K562 treated with DMSO at 1 percent for 4 hours (cell line): ENCODE results near the gene MAD1L1. TPM values are rescaled to one million over a fixed set of nuclear protein-coding genes. Genes with fewer than 3 reads are reported as not detected.

Source experiments
- total RNA-seq: library from RNA; unstranded; fragments of 300-600 nt; gene quantifications from 2 replicates; pipeline ENCODE4 v1.2.3, GENCODE V29; 2022; ENCODE audit not compliant: insufficient read depth

Gene MAD1L1
- 75.5 and 95.4 TPM in 2 replicates for total RNA-seq

DNA sequence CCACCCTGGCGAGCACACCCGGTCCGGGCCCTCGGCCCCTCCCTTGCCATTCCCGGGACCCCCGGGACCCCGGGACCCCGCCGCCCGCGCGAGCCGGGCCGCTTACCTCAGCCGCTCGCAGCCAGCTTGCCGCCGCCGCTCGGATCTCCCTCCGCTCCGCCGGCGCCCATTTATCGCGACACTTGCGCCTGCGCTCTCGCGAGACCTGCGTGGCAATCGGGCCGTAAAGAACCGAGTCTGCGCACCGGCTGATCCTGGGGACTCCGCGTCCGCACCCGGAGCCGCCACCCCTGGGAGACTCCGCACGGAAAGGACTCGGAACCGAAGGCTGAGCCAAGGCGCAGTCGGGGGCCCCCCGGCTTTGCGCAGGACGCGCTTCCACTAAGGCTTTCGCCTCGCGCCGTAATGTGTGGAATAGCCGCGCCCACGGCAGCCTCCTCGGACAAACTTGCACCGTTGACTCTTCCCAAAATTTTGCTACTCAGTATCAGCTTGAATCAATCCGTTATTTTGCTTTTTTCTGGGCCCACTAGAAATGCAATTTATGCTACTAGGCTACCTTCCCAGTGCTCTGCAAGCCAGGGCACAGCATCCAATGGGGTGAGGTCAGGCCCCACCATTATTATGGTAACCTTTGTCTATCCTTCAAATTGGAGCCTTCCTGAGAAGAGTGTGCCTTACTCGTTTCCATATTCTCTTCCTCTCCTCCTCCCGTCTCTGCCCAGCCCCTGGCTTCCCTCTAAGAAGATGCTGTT lies at the start of gene MAD1L1:
TSS of gene MAD1L1 (minus strand) at position 180 of the 755 bp plus-strand sequence. CDS start 2,812 bp downstream, outside the sequence.

DNA sequence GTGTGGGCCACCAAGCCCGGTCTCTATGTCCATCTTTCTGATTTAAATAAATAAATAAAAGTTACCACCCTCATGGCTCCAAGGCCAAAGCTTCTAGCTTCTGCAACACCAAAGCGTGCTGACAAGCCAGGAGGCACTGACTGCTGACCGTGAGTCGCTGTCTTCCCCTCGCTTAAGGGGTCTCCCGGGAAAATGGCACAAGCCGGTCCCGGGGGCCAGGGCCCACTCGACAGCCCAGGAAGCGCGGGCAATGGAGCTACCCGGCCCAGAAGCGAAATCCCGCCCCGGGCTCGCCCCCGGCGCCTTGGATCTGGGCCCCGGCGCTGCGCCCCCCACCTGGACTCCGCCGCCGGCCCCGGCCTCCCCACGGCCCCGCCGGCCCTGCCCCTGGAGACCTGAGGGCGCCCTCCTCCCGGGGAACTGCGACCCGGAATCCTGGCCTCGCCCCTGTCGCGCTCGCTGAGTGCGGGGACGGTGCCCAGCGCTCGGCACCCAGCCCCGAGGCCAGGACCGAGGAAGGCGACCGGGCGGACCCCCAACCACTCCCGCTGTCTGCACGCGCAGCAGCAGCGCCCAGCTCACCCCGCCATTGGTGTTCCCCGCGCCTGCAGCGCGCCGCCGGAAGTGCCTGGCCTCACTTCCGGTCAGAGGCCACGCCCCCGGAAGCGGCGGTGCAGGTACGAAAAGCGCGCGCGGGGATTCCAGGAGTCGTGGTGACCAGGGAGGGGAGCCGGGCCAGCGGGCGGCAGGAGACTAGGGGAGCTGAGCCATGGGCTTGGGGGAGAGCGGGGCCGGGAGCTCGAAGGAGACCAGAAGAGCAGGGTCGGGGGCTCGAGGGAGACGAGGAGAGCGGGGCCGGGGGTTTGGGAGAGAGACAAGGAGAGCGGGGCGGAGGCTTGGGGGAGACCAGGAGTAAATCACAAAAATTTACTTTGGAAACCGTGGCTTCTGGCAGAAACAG lies 9.1 kb upstream of the MAD1L1 start, which contains the start of the genes MRM2 and NUDT1:
TSS of gene MRM2 (minus strand) at position 626 of the 961 bp plus-strand sequence. CDS start at position 590, 36 bp downstream.
TSS of gene NUDT1 (plus strand) at position 647 of the 961 bp plus-strand sequence. CDS start 2,349 bp downstream, outside the sequence.

Other genes with a start within 250 kb of the MAD1L1 start
- 35.8 and 37.1 TPM in 2 replicates for gene MRM2, start 9.3 kb upstream of the MAD1L1 start, total RNA-seq
- gene NUDT1, start 9.3 kb upstream of the MAD1L1 start, total RNA-seq: 45.8 and 50.6 TPM in 2 replicates
- 17.9 and 26.2 TPM in 2 replicates for gene SNX8, start 81.5 kb upstream of the MAD1L1 start, total RNA-seq
- 199 and 229 TPM in 2 replicates for gene EIF3B, start 121.9 kb upstream of the MAD1L1 start, total RNA-seq
- gene CHST12, start 170.7 kb upstream of the MAD1L1 start, total RNA-seq: 18.6 and 22.5 TPM in 2 replicates
- not detected in 2 replicates for gene GRIFIN, start 243.5 kb upstream of the MAD1L1 start, total RNA-seq